Tibial artery (tissue), 4 donors: ENCODE results near the gene ARHGEF38.

ENCODE experiments used
- DNase-seq, 2 donors: peaks; one replicate each; pipeline ENCODE4 v3.0.0-alpha.2; 2019
- H3K27ac ChIP-seq, 2 donors: fragments of 200-600 bp; sonication (generic) in 1 of 2; 1 replicate in 1 of 2; 2 replicates in 1 of 2; pipeline ENCODE4 v1.5.1; 2018 to 2019; ENCODE audit warnings: mild to moderate bottlenecking in 1 of 2
- H3K27me3 ChIP-seq, 2 donors: fragments of 200-600 bp; sonication (generic) in 1 of 2; one replicate each; pipeline versions ENCODE4 v1.5.1 to v1.6.0; 2016 to 2019
- H3K36me3 ChIP-seq, 3 donors: fragments of 200-600 bp; sonication (generic) in 2 of 3; one replicate each; pipeline ENCODE4 v1.5.1; 2016 to 2019; ENCODE audit warnings: mild to moderate bottlenecking in 2 of 3
- H3K4me1 ChIP-seq, 4 donors: fragments of 200-600 bp; sonication (generic) in 2 of 4; 1 replicate in 3 of 4; 2 replicates in 1 of 4; pipeline ENCODE4 v1.5.1; 2016 to 2019
- H3K4me3 ChIP-seq, 2 donors: fragments of 200-600 bp; sonication (generic) in 1 of 2; 1 replicate in 1 of 2; 2 replicates in 1 of 2; pipeline ENCODE4 v1.5.1; 2018 to 2019; ENCODE audit warnings: mild to moderate bottlenecking in 2 of 2
- H3K9me3 ChIP-seq, 3 donors: fragments of 200-600 bp; sonication (generic) in 1 of 3; one replicate each; pipeline ENCODE4 v1.5.1; 2016 to 2019
- intact Hi-C: fragments of 100-400 bp; cut with DNase I; formaldehyde crosslinking; loops from one replicate; pipeline ENCODE4 v1.15.0; 2023; ENCODE audit warnings: low total_unique reads
- TF ChIP-seq, protein P1 (sequence below), 2 experiments: fragments of 200-600 bp in 1 of 2; fragments of 450-650 bp in 1 of 2; IDR thresholded peaks; one replicate each; pipeline ENCODE4 v1.5.1; 2017 to 2019; ENCODE audit warnings: antibody characterized with exemption in 2 of 2, mild to moderate bottlenecking in 1 of 2, moderate library complexity in 1 of 2

Gene ARHGEF38

DNA sequence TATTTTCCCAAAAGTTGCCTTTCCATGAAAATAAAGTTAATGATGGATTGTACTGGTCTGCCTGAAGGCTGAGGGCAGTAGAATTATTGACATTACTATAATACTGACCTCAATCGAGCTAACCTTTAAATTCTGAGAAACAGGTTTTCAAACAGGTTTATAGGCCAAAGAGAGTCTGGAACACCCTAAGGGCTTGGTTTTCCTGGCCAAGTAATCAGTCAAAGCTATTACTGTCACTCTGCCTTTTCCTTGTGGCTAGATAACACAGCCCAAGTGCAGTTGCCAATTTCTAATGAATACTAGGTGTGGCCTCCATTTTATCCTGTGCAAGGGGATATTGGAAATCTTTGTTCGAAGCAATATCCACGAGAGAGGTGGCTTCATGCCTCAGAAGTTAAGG is 80.8 kb downstream of the ARHGEF38 start:
- DNase-seq, result no peak
- Histone ChIP-seq H3K9me3 (no peaks in the 10 kb centered on the region), H3K27ac (no peak overlapping the region), H3K4me3 (no peak overlapping the region), H3K4me1 (peaks cover 0 to 38% (median 6%) of the 10 kb centered on the region in 4 donors), H3K36me3 (no peaks in the 10 kb centered on the region), H3K27me3 (no peaks in the 10 kb centered on the region)
- intact Hi-C loops, result no loop called here
- TF ChIP-seq, protein P1, sequence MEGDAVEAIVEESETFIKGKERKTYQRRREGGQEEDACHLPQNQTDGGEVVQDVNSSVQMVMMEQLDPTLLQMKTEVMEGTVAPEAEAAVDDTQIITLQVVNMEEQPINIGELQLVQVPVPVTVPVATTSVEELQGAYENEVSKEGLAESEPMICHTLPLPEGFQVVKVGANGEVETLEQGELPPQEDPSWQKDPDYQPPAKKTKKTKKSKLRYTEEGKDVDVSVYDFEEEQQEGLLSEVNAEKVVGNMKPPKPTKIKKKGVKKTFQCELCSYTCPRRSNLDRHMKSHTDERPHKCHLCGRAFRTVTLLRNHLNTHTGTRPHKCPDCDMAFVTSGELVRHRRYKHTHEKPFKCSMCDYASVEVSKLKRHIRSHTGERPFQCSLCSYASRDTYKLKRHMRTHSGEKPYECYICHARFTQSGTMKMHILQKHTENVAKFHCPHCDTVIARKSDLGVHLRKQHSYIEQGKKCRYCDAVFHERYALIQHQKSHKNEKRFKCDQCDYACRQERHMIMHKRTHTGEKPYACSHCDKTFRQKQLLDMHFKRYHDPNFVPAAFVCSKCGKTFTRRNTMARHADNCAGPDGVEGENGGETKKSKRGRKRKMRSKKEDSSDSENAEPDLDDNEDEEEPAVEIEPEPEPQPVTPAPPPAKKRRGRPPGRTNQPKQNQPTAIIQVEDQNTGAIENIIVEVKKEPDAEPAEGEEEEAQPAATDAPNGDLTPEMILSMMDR (IDR thresholded peaks at IDR 0.05), result no peak

DNA sequence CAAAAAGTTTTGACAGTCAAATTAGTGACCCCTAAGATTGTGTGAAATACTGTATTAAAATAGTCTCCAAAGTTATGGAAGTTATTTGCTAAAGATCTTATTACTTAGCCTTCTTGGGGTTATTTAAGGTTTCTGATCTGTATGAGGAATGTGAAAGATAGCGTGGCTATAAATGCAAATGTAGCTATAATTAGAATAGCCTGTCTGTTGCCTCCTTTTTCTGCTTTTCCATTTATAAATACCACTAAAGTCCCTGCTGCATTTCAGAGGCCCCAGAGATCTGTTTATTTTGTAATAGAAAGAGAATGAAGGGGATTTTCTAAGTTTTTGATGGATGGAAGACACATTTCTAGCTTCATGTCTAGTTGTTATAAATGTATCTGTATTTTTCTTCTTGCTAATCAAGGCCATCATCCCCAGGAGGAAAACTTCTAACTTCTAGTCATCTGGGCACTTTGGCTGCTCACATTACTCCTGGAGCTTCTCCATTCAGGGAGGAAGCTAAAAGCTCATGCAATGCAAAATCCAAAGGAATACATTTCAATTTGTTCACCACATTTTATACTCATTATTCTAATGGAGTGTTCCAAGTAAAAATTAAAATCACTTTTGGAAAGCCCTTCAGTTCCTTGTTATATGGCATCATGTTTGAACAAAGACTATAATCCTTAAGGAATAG is 82.1 kb downstream of the ARHGEF38 start:
- no peak overlapping the region for H3K27ac ChIP-seq

DNA sequence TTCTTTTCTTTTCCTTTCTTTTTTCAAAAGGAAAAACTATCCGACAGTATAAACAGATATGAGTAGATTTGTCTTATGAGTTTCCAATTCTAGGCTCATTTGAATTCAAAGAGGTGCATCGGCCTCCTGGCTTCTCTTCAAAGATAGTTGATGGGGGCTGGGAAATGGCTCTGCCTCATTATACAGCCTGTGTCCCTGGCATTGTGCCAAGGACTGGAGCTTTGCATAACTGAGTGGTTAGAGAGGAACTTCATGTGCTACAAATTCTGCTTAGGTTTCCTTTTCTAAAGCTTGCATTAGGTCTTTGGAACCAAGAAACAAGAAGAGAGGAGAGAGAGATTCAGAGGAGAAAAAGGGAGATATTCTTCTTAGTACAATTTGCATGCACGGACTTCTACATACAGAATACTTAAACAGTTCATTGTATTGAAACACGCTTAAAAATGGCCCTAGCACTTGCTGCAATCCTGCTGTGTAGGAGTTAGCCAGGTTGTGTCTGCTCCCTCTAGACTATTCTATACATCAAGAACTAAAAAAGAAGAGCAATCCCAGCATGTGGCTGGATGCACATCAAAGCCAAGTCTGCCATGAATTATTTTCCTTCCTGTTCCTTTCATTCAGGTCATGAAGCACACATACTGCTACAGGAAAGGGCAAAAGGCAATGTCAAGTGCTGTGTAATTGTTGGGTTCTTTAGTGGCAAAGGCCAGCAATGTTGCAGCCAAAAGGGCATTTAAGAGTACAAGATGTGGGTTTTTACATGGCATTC is 85.2 kb downstream of the ARHGEF38 start:
- Histone ChIP-seq H3K4me3 (no peak overlapping the region), H3K27me3 (no peaks in the 10 kb centered on the region), H3K27ac (no peak overlapping the region), H3K36me3 (no peaks in the 10 kb centered on the region), H3K9me3 (no peaks in the 10 kb centered on the region), H3K4me1 (peaks cover 0 to 23% (median 6%) of the 10 kb centered on the region in 4 donors)
- peak; percentile 80 to 87 for DNase-seq
- TF ChIP-seq, protein P1 (IDR thresholded peaks at IDR 0.05), result no peak
- intact Hi-C loops, result no loop called here

More for the DNA sequence above, 82.1 kb downstream of the ARHGEF38 start:
- H3K36me3 ChIP-seq, result no peaks in the 10 kb centered on the region
- TF ChIP-seq, protein P1 (IDR thresholded peaks at IDR 0.05), result no peak
- H3K27me3 ChIP-seq, result no peaks in the 10 kb centered on the region
- H3K4me3 ChIP-seq, result no peak overlapping the region
- no peak for DNase-seq
- H3K4me1 ChIP-seq, result peaks cover 0 to 38% (median 6%) of the 10 kb centered on the region in 4 donors
- intact Hi-C loops, result no loop called here
- H3K9me3 ChIP-seq, result no peaks in the 10 kb centered on the region

DNA sequence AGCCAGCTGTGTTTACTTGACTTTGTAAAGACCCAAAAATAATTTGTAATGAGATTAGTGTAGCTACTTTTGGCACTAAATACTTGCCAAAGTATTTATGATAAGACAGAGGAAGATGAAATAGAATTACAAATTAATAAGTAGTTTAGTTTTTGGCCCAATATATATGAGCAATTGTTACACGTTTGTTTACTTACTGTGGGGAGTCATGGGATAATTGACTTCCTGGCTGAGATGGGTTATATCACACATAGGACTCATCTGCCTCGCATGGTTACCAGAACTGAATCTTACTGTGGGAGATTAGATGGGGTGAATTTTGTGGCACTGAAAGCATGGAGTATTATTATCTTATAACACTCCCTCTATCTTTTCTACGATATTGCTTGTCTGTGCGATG is 89.4 kb downstream of the ARHGEF38 start:
- no peak for DNase-seq
- intact Hi-C loops, result no loop called here
- TF ChIP-seq, protein P1 (IDR thresholded peaks at IDR 0.05), result no peak
- Histone ChIP-seq H3K4me3 (no peak overlapping the region), H3K27ac (no peak overlapping the region), H3K4me1 (peaks cover 0 to 7% (median 3%) of the 10 kb centered on the region in 4 donors), H3K27me3 (no peaks in the 10 kb centered on the region), H3K36me3 (no peaks in the 10 kb centered on the region), H3K9me3 (no peaks in the 10 kb centered on the region)

DNA sequence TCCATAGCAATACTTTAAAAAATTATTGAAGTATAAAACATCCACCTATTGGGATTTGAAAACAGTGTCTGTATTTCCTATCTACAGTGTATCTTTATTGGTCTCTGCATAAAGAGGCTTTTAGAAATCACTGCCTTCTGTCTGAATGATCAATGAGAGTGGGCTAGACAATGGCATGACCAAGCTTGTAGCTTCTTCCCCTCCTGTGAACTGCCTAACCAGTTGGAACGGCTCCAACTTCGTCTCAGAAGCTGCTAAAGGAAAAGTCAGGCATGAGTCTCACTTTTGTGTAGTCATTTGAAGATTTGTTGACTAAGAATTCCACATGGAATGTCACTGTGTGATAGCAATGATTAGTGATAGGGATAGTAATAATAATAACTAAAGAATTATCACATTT is 91.8 kb downstream of the ARHGEF38 start:
- no peak for DNase-seq
- TF ChIP-seq, protein P1 (IDR thresholded peaks at IDR 0.05), result no peak
- Histone ChIP-seq H3K4me3 (no peak overlapping the region), H3K27ac (no peak overlapping the region), H3K9me3 (no peaks in the 10 kb centered on the region), H3K36me3 (no peaks in the 10 kb centered on the region), H3K4me1 (no peaks in the 10 kb centered on the region), H3K27me3 (no peaks in the 10 kb centered on the region)
- intact Hi-C loops, result no loop called here
